Mammary epithelial cell (primary cell): Measurements from ENCODE around the gene ABL1.

Experiments
- EZH2 ChIP-seq: IDR thresholded peaks from 2 replicates; pipeline ENCODE4 v1.6.1; 2012; ENCODE audit warnings: low read length, inconsistent platforms, borderline replicate concordance
- TF ChIP-seq, protein P1 (sequence below), 2 donors: IDR thresholded peaks in 1 of 2; conservative IDR thresholded peaks in 1 of 2; 2 replicates each; pipeline ENCODE4 v1.5.1; 2011 to 2012; ENCODE audit warnings: inconsistent platforms in 2 of 2, low read length in 2 of 2, mild to moderate bottlenecking in 2 of 2, control low read depth in 1 of 2, low read depth in 1 of 2; ENCODE audit not compliant: insufficient read depth in 1 of 2; ENCODE audit errors: extremely low read depth in 1 of 2

DNA sequence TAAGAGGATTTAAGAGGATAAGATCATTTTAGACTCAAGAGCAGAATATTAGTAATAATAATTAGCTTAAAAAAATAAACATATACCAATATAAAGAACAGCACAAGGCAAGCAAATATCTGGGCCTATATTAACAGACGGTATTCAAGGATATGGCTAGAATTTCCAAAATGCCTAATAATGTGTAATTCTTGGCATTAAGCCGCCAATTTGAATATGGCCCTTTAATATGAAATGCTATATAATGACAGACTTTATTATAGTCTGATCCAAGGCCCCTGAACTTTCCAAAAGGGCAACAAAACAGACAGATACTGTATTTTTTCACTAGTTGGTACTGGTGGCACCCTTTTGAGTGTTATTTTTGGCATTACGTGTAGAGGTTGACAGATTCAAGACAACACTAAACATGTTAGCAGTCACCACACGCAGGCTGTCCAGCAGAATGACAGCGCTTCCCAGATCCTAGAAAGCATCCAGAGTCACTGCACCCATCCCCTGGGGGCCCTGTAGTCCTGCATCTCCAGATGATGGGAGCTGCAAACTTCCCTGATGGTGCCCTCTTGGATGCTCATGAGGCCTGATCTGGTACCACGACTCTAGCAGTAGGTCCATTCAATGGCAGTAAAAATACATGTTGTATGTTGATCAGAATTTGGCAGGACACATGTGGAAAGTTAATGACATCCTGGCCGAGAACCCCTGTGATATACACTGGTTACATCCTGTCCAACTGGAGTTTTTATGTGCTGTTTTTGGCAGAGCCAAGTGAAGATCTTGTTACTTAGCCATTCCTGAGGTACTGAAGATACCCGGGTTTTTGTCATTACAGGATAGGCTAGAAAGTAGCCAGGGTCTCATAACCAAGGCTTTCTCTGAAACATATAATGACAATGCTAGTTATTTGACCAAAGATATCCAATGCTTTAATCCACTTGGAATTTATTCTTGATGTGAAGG lies 1.7 kb upstream of the ABL1 start:
- TF ChIP-seq, protein P1, sequence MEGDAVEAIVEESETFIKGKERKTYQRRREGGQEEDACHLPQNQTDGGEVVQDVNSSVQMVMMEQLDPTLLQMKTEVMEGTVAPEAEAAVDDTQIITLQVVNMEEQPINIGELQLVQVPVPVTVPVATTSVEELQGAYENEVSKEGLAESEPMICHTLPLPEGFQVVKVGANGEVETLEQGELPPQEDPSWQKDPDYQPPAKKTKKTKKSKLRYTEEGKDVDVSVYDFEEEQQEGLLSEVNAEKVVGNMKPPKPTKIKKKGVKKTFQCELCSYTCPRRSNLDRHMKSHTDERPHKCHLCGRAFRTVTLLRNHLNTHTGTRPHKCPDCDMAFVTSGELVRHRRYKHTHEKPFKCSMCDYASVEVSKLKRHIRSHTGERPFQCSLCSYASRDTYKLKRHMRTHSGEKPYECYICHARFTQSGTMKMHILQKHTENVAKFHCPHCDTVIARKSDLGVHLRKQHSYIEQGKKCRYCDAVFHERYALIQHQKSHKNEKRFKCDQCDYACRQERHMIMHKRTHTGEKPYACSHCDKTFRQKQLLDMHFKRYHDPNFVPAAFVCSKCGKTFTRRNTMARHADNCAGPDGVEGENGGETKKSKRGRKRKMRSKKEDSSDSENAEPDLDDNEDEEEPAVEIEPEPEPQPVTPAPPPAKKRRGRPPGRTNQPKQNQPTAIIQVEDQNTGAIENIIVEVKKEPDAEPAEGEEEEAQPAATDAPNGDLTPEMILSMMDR (conservative IDR thresholded peaks at IDR 0.05 in 1 of 2, IDR thresholded peaks at IDR 0.05 in 1 of 2; ENCODE audit: extremely low read depth in 1 of 2, insufficient read depth in 1 of 2, low read depth in 1 of 2, low read length in 2 of 2), result no peak
- TF ChIP-seq EZH2, result no peak
